Lower leg skin (tissue), 4 donors: ENCODE results near the gene PIM3. TPM values are rescaled to one million over a fixed set of nuclear protein-coding genes. Genes with fewer than 3 reads are reported as not detected.

Experiments used
- DNase-seq, 2 donors: peaks; one replicate each; pipeline ENCODE4 v3.0.0-alpha.2; 2019; ENCODE audit warnings: low spot score in 2 of 2
- H3K4me3 ChIP-seq: fragments of 200-600 bp; sonication (generic); 2 replicates; pipeline ENCODE4 v1.5.1; 2017; ENCODE audit warnings: mild to moderate bottlenecking, low read depth; ENCODE audit not compliant: poor library complexity, severe bottlenecking
- CTCF ChIP-seq, 3 donors: fragments of 450-650 bp; IDR thresholded peaks; one replicate each; pipeline ENCODE4 v1.5.1; 2016; ENCODE audit warnings: antibody characterized with exemption in 3 of 3, mild to moderate bottlenecking in 3 of 3, moderate library complexity in 2 of 3
- POLR2A ChIP-seq, 2 donors: fragments of 450-650 bp; IDR thresholded peaks; one replicate each; pipeline ENCODE4 v1.6.1; 2016 to 2017; ENCODE audit warnings: antibody characterized with exemption in 2 of 2, mild to moderate bottlenecking in 1 of 2, moderate library complexity in 1 of 2
- WGBS, 2 donors: methylation state at CpG; one replicate each; pipeline ENCODE4 v1.1.5; 2018; 5-methylcytosine and 5-hydroxymethylcytosine counted together
- intact Hi-C: fragments of 100-400 bp; cut with DNase I; formaldehyde crosslinking; loops from one replicate; pipeline ENCODE4 v1.15.0; 2023; ENCODE audit warnings: low total_unique reads
- total RNA-seq, 4 donors: library from RNA; depleted of rRNA; stranded (reverse); fragments of >200 nt; gene quantifications; one replicate each; pipeline ENCODE4 v1.1.0, GENCODE V29; 2016

The PIM3 gene
- total RNA-seq, 4 donors from 2014 or later = 149 to 181 (median 163) TPM

GRCh38 chr22:50007057-50007511 lies 46.5 kb downstream of the PIM3 start:
- TF ChIP-seq POLR2A (IDR thresholded peaks at IDR 0.05) = no peak
- TF ChIP-seq CTCF (IDR thresholded peaks at IDR 0.05) = no peak
- intact Hi-C loops = no loop called here
- H3K4me3 ChIP-seq = no peak overlapping the region
- WGBS, 2 donors = 61 to 69% methylated on average over 3 of the region's 3 CpGs
- DNase-seq = peak in 1 of 2 donors; percentile 45

GRCh38 chr22:50008151-50009040 lies 47.8 kb downstream of the PIM3 start:
- DNase-seq = no peak
- intact Hi-C loops = no loop called here

GRCh38 chr22:50009251-50009650 lies 48.7 kb downstream of the PIM3 start:
- intact Hi-C loops = no loop called here
- TF ChIP-seq CTCF (IDR thresholded peaks at IDR 0.05) (no peak), POLR2A (IDR thresholded peaks at IDR 0.05) (no peak)
- no peak overlapping the region for H3K4me3 ChIP-seq
- WGBS, 2 donors = 90 to 91% methylated on average over 13 to 16 of the region's 16 CpGs
- DNase-seq = no peak

More at GRCh38 chr22:50008151-50009040, 47.8 kb downstream of the PIM3 start:
- WGBS, 2 donors = 71 to 72% methylated on average over 23 to 24 of the region's 24 CpGs
- TF ChIP-seq POLR2A (IDR thresholded peaks at IDR 0.05) (no peak), CTCF (IDR thresholded peaks at IDR 0.05) (no peak)
- no peak overlapping the region for H3K4me3 ChIP-seq

- intact Hi-C loops = no loop called here
- TF ChIP-seq CTCF (IDR thresholded peaks at IDR 0.05) (no peak), POLR2A (IDR thresholded peaks at IDR 0.05) (no peak)
- no peak overlapping the region for H3K4me3 ChIP-seq
- peak in 1 of 2 donors; percentile 83 for DNase-seq
- WGBS, 2 donors = 56 to 69% methylated on average over 38 to 44 of the region's 46 CpGs
Observed at GRCh38 chr22:50009765-50010675, 49.4 kb downstream of the PIM3 start.

- H3K4me3 ChIP-seq = no peak overlapping the region
- no peak for DNase-seq
- TF ChIP-seq POLR2A (IDR thresholded peaks at IDR 0.05) (no peak), CTCF (IDR thresholded peaks at IDR 0.05) (no peak)
- 8 to 10% methylated on average over 21 to 28 of the region's 61 CpGs for WGBS, 2 donors
- intact Hi-C loops = no loop called here
Observed at GRCh38 chr22:50010676-50011446, 50.3 kb downstream of the PIM3 start.
